Measurements from ENCODE around the gene EFCAB8. TPM values are rescaled to one million over a fixed set of nuclear protein-coding genes. Genes with fewer than 3 reads are reported as not detected.

The EFCAB8 gene
- total RNA-seq, 1 experiment from 2014 or later, result not detected

- Histone ChIP-seq H3K79me2 (ENCODE audit: low read length) (no peaks in the 10 kb centered on the region), H4K20me1 (ENCODE audit: low read length) (no peaks in the 10 kb centered on the region), H3K4me2 (ENCODE audit: low read length) (no peak overlapping the region), H3K4me1 (ENCODE audit: insufficient read depth, low read length) (no peaks in the 10 kb centered on the region), H3K9me3 (ENCODE audit: low read length) (no peaks in the 10 kb centered on the region), H3K36me3 (ENCODE audit: low read depth, low read length) (no peaks in the 10 kb centered on the region), H3K9me2 (replicated peaks; ENCODE audit: low read length) (no peaks in the 10 kb centered on the region), H3K27me3 (ENCODE audit: low read length) (peaks cover 68% of the 10 kb centered on the region), H3K4me3 (ENCODE audit: low read length) (no peak overlapping the region), H3K9ac (ENCODE audit: low read length) (no peak overlapping the region), H3F3A (ENCODE audit: low read length, unreplicated experiment) (no peaks in the 10 kb centered on the region), H2AFZ (ENCODE audit: low read length) (no peak overlapping the region), H3K27ac (ENCODE audit: low read length) (no peak overlapping the region)
- no TSS peak for BruUV-seq (replicated peaks)
- POLR2A ChIA-PET (ENCODE audit: unreplicated experiment), result no interaction called here
- intact Hi-C loops (cut with micrococcal nuclease), result no loop called here
- DNase-seq (no peak), ATAC-seq (no peak)
- no peak for TF ChIP-seq EZH2 (IDR thresholded peaks at IDR 0.05; ENCODE audit: low read length, unreplicated experiment)
- no peak for TF ChIP-seq EZH2phosphoT487 (IDR thresholded peaks at IDR 0.05; ENCODE audit: borderline replicate concordance, low read length)
- no peak for TF ChIP-seq CTCF (conservative IDR thresholded peaks at IDR 0.05; ENCODE audit: low read depth, low read length)
- CTCF ChIA-PET, result no interaction called here
Measured at GRCh38 chr20:32977281-32978008, 118.7 kb downstream of the EFCAB8 start.

DNA sequence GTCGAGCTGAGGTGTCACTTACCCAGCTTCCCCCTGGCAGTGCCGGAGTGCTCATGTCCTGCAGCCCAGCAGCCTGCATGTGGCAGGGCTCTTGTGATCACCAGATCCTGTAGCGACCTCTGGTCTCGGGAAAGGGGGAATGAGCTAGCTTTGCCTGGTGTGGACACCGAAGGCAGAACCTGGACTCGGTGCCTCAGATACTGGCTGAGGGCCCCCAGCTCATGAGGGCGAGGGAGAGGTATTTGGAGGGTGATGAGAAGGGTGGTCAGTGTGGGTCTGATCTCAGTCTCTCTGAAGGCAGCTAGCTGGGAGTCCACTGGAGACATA lies 119.2 kb downstream of the EFCAB8 start:
- H3K9ac ChIP-seq (ENCODE audit: low read length), result no peak overlapping the region
- no peaks in the 10 kb centered on the region for H4K20me1 ChIP-seq (ENCODE audit: low read length)
- BruUV-seq (replicated peaks), result no TSS peak
- H3F3A ChIP-seq (ENCODE audit: low read length, unreplicated experiment), result no peaks in the 10 kb centered on the region
- H3K9me2 ChIP-seq (replicated peaks; ENCODE audit: low read length), result no peaks in the 10 kb centered on the region
- no peaks in the 10 kb centered on the region for H3K4me1 ChIP-seq (ENCODE audit: insufficient read depth, low read length)
- no peak overlapping the region for H2AFZ ChIP-seq (ENCODE audit: low read length)
- H3K27me3 ChIP-seq (ENCODE audit: low read length), result peaks cover 67% of the 10 kb centered on the region
- intact Hi-C loops (cut with micrococcal nuclease), result no loop called here
- H3K79me2 ChIP-seq (ENCODE audit: low read length), result no peaks in the 10 kb centered on the region
- no peak overlapping the region for H3K4me3 ChIP-seq (ENCODE audit: low read length)
- TF ChIP-seq EZH2phosphoT487 (IDR thresholded peaks at IDR 0.05; ENCODE audit: borderline replicate concordance, low read length) (no peak), EZH2 (IDR thresholded peaks at IDR 0.05; ENCODE audit: low read length, unreplicated experiment) (no peak), CTCF (conservative IDR thresholded peaks at IDR 0.05; ENCODE audit: low read depth, low read length) (no peak)
- no peak overlapping the region for H3K4me2 ChIP-seq (ENCODE audit: low read length)
- POLR2A ChIA-PET (ENCODE audit: unreplicated experiment), result no interaction called here
- ATAC-seq (no peak), DNase-seq (no peak)
- no peaks in the 10 kb centered on the region for H3K36me3 ChIP-seq (ENCODE audit: low read depth, low read length)
- CTCF ChIA-PET, result no interaction called here
- no peak overlapping the region for H3K27ac ChIP-seq (ENCODE audit: low read length)
- no peaks in the 10 kb centered on the region for H3K9me3 ChIP-seq (ENCODE audit: low read length)

DNA sequence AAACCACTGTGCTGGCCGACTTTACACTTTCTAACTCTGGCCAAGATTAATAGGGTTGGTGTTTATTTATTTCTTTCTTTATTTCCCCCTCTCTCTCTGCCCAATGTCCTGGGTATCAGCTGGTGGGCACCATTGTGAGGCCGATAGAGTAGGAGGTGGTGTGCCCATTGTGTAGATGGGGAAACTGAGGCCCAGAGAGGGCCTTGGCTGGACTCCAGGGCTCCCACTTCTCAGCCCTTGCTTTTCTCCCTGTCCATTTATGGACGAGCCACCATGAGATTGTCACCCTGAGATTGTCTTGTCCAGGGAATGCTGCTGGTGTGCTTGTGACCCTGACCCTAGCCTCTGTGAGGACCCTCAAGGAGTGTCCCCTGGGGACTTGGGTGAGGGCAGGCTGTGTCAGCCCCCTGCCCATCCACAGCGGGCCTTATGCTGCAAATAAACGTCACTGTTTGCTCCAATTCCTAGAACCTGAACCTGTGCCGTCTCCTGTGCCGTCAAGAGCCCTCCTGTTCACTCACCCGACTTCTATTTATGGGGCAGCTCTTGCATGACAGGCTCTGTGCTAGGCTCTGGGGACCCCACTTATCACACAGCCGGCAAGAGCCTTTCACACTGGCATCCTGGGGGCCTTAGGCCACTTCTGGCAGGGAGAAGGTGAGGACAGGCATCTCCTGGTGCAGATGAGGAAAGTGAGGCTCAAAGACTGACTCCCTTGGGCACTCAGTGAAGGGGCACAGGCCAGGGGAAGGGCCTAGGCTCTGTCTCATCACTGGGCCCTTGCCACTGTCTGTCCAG lies 120.7 kb downstream of the EFCAB8 start:
- DNase-seq, result no peak
- BruUV-seq (replicated peaks), result no TSS peak
- ChIA-PET POLR2A (ENCODE audit: unreplicated experiment) (no interaction called here), CTCF (no interaction called here)
- H3K4me1 ChIP-seq (ENCODE audit: insufficient read depth, low read length), result no peaks in the 10 kb centered on the region
- H4K20me1 ChIP-seq (ENCODE audit: low read length), result no peaks in the 10 kb centered on the region
- no peaks in the 10 kb centered on the region for H3K79me2 ChIP-seq (ENCODE audit: low read length)
- no peak for ATAC-seq
- H2AFZ ChIP-seq (ENCODE audit: low read length), result no peak overlapping the region
- no peaks in the 10 kb centered on the region for H3K9me2 ChIP-seq (replicated peaks; ENCODE audit: low read length)
- no peak overlapping the region for H3K4me2 ChIP-seq (ENCODE audit: low read length)
- no peaks in the 10 kb centered on the region for H3K36me3 ChIP-seq (ENCODE audit: low read depth, low read length)
- no peak overlapping the region for H3K9ac ChIP-seq (ENCODE audit: low read length)
- intact Hi-C loops (cut with micrococcal nuclease), result no loop called here
- TF ChIP-seq EZH2phosphoT487 (IDR thresholded peaks at IDR 0.05; ENCODE audit: borderline replicate concordance, low read length), result no peak
- peak; percentile 35 for TF ChIP-seq EZH2 (IDR thresholded peaks at IDR 0.05; ENCODE audit: low read length, unreplicated experiment)
- no peaks in the 10 kb centered on the region for H3F3A ChIP-seq (ENCODE audit: low read length, unreplicated experiment)
- H3K9me3 ChIP-seq (ENCODE audit: low read length), result no peaks in the 10 kb centered on the region
- peaks cover 53% of the 10 kb centered on the region for H3K27me3 ChIP-seq (ENCODE audit: low read length)
- no peak overlapping the region for H3K27ac ChIP-seq (ENCODE audit: low read length)
- H3K4me3 ChIP-seq (ENCODE audit: low read length), result no peak overlapping the region
